ENCODE data around the gene ASAP2. TPM values are rescaled to one million over a fixed set of nuclear protein-coding genes. Genes with fewer than 3 reads are reported as not detected.

ASAP2 gene
- total RNA-seq, 2 donors from 2014 or later, result 9.2 to 17.8 TPM

DNA sequence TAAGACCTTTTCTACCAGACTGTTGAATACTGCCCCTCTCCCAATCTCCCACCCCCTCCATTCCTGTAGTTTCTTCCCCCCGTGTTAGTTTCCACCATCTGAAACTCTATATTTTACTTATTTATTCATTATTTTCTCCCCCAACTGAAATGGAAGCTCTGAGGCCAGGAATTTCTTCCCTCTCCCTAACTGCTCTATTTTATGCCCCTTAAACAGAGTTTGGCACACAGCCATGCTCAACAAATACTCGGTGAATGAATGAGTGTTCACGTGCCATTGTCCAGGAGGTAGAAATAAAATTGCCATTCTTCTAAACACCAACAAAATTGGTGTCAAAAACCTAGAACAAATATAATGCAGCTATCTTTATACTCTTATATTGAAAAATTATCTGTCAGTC, 211.1 kb downstream of the ASAP2 start:
- TF ChIP-seq, protein P1, sequence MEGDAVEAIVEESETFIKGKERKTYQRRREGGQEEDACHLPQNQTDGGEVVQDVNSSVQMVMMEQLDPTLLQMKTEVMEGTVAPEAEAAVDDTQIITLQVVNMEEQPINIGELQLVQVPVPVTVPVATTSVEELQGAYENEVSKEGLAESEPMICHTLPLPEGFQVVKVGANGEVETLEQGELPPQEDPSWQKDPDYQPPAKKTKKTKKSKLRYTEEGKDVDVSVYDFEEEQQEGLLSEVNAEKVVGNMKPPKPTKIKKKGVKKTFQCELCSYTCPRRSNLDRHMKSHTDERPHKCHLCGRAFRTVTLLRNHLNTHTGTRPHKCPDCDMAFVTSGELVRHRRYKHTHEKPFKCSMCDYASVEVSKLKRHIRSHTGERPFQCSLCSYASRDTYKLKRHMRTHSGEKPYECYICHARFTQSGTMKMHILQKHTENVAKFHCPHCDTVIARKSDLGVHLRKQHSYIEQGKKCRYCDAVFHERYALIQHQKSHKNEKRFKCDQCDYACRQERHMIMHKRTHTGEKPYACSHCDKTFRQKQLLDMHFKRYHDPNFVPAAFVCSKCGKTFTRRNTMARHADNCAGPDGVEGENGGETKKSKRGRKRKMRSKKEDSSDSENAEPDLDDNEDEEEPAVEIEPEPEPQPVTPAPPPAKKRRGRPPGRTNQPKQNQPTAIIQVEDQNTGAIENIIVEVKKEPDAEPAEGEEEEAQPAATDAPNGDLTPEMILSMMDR (IDR thresholded peaks at IDR 0.05), result no peak
- no peak for TF ChIP-seq POLR2A (IDR thresholded peaks at IDR 0.05)
- TF ChIP-seq POLR2AphosphoS5 (IDR thresholded peaks at IDR 0.05), result no peak
- H3K4me1 ChIP-seq (replicated peaks), result peaks cover 2% of the 10 kb centered on the region
- H3K4me3 ChIP-seq, result no peak overlapping the region
- H3K27me3 ChIP-seq (replicated peaks; ENCODE audit: insufficient read depth), result no peaks in the 10 kb centered on the region
- intact Hi-C loops (cut with DNase I), result no loop called here
- no peak for DNase-seq (ENCODE audit: low spot score)
- no peaks in the 10 kb centered on the region for H3K9me3 ChIP-seq
- H3K36me3 ChIP-seq, result no peaks in the 10 kb centered on the region
- no peak overlapping the region for H3K27ac ChIP-seq
- 45% methylated on average over 3 of the region's 3 CpGs for WGBS

DNA sequence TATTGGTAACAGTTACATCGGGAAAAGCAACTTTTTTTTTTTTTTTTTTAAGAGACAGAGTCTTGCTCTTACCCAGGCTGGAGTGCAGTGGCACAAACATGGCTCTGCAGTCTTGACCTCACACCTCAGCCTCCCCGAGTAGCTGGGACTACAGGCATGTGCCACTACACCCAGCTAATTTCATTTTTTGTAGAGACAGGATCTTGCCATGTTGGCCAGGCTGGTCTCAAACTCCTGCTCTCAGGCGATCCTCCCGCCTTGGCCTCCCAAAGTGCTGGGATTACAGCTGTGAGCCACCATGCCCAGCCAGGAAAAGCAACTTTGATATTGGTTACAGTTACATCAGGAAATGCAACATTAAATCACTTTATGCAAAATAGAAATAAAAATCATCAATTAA, 212.1 kb downstream of the ASAP2 start:
- H3K27me3 ChIP-seq (replicated peaks; ENCODE audit: insufficient read depth), result no peaks in the 10 kb centered on the region
- H3K9me3 ChIP-seq, result no peaks in the 10 kb centered on the region
- no peak for DNase-seq (ENCODE audit: low spot score)
- intact Hi-C loops (cut with DNase I), result no loop called here
- H3K27ac ChIP-seq, result no peak overlapping the region
- H3K4me1 ChIP-seq (replicated peaks), result peaks cover 2% of the 10 kb centered on the region
- 87% methylated on average over 4 of the region's 4 CpGs for WGBS
- TF ChIP-seq, protein P1 (IDR thresholded peaks at IDR 0.05), result no peak
- TF ChIP-seq POLR2AphosphoS5 (IDR thresholded peaks at IDR 0.05), result no peak
- TF ChIP-seq POLR2A (IDR thresholded peaks at IDR 0.05), result no peak
- H3K36me3 ChIP-seq, result no peaks in the 10 kb centered on the region
- no peak overlapping the region for H3K4me3 ChIP-seq

DNA sequence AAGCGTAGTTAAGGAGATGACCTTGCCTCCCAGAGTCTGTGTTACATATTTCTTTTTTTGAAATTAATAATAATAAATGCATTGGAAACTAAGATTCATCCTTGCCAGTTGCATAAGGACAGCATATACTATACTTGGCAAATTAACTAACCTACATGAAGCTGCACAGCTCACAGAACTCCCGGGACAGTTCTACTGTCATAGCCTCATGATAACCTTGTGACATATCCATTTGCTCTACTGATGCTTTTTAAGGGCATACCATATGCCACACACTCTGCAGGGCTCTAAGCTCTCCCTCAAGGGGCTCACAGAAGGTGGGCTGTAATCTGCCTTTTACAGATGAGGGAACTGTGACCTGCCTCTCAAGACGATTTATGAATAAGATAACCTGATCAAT, 212.9 kb downstream of the ASAP2 start:
- H3K4me3 ChIP-seq, result no peak overlapping the region
- intact Hi-C loops (cut with DNase I), result no loop called here
- WGBS, result 97% methylated on average over 3 of the region's 3 CpGs
- H3K27me3 ChIP-seq (replicated peaks; ENCODE audit: insufficient read depth), result no peaks in the 10 kb centered on the region
- no peak overlapping the region for H3K27ac ChIP-seq
- DNase-seq (ENCODE audit: low spot score), result no peak
- TF ChIP-seq, protein P1 (IDR thresholded peaks at IDR 0.05), result no peak
- no peak for TF ChIP-seq POLR2A (IDR thresholded peaks at IDR 0.05)
- no peak for TF ChIP-seq POLR2AphosphoS5 (IDR thresholded peaks at IDR 0.05)
- H3K36me3 ChIP-seq, result no peaks in the 10 kb centered on the region
- peaks cover 2% of the 10 kb centered on the region for H3K4me1 ChIP-seq (replicated peaks)
- H3K9me3 ChIP-seq, result no peaks in the 10 kb centered on the region

DNA sequence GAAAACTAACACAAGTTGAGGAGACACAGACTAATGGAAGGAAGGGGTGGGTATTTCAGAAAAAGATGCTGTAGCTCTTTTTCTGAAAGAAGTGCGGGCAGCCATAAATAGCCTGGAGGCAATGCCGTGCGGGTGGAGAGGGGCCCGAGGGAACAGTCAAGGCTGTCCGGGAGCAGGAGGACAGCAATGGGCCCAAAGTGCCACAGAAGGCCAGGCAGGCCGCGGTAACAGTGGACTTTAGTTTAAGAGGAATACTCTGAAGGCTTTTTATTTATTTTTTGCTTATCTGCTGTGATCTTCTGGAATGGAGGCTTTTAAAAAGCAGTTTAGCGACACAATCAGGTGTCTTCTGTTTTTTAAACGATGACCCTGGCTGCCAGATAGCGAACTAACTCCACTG, 213.9 kb downstream of the ASAP2 start:
- no peak for DNase-seq (ENCODE audit: low spot score)
- Histone ChIP-seq H3K4me3 (no peak overlapping the region), H3K27ac (no peak overlapping the region), H3K9me3 (no peaks in the 10 kb centered on the region), H3K27me3 (replicated peaks; ENCODE audit: insufficient read depth) (no peaks in the 10 kb centered on the region), H3K4me1 (replicated peaks) (peaks cover 2% of the 10 kb centered on the region), H3K36me3 (no peaks in the 10 kb centered on the region)
- intact Hi-C loops (cut with DNase I), result no loop called here
- no peak for TF ChIP-seq POLR2AphosphoS5 (IDR thresholded peaks at IDR 0.05)
- no peak for TF ChIP-seq POLR2A (IDR thresholded peaks at IDR 0.05)
- TF ChIP-seq, protein P1 (IDR thresholded peaks at IDR 0.05), result no peak
- WGBS, result 65% methylated on average over 10 of the region's 10 CpGs

DNA sequence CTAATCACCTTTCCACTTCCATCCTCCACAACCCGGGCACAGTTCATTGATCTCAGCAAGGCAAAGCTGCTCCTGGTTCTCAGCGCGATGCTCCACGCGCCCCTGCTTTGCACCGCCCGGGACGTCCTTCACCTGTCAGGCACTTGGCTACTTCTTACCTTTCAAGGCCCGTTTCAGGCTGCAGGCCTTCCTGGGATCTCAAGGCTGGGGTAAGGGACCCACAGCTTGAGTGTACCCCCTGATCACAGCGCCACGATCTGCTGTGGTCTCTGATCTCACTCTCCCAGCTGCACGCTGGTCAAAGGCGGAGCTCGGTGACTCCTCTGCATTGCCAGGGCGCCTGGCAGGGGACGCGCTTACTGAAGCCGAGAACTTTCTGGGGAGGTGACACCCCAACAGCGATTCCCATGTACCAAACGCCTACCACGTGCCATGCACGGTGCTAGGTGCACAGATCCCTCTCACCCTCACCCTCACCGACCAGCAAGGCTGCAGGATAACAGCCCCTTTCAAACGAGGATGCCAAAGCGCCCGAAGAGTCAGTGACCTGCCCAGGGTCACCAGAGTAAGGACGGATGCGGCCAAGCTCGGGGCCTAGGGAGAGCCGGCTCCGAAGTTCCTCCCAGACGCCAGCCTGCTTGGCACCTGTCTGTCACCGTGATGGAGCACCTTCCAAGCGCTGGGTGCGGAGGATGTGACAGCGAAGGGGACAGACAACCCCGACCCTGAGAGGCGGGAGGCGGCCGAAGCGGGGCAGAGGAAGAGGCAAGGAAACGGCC, 215.9 kb downstream of the ASAP2 start:
- Histone ChIP-seq H3K9me3 (no peaks in the 10 kb centered on the region), H3K27me3 (replicated peaks; ENCODE audit: insufficient read depth) (no peaks in the 10 kb centered on the region), H3K27ac (peak overlapping the region; percentile 89 to 92), H3K4me1 (replicated peaks) (peaks cover 2% of the 10 kb centered on the region), H3K4me3 (peak overlapping the region; percentile 60 to 91), H3K36me3 (no peaks in the 10 kb centered on the region)
- no peak for DNase-seq (ENCODE audit: low spot score)
- TF ChIP-seq POLR2AphosphoS5 (IDR thresholded peaks at IDR 0.05) (no peak), POLR2A (IDR thresholded peaks at IDR 0.05) (no peak)
- TF ChIP-seq, protein P1 (IDR thresholded peaks at IDR 0.05), result no peak
- 3% methylated on average over 37 of the region's 42 CpGs for WGBS
- intact Hi-C loops (cut with DNase I), result loop anchor here (2.0 kb wide), 1 partner anchor 216 kb away; the partner anchor contains the start of gene ASAP2
